HS-27A (cell line): ENCODE measurements around the gene FMNL2.
"Not testable (repeated sequence)": the region's sequence is repeated elsewhere in the genome, so short reads cannot be mapped to it uniquely, and the experiment has no call there.

ENCODE experiments used
- DNase-seq: peaks from one replicate; pipeline ENCODE4 v3.0.0-alpha.2; 2012; ENCODE audit warnings: low read depth, missing footprints

Gene FMNL2

DNA sequence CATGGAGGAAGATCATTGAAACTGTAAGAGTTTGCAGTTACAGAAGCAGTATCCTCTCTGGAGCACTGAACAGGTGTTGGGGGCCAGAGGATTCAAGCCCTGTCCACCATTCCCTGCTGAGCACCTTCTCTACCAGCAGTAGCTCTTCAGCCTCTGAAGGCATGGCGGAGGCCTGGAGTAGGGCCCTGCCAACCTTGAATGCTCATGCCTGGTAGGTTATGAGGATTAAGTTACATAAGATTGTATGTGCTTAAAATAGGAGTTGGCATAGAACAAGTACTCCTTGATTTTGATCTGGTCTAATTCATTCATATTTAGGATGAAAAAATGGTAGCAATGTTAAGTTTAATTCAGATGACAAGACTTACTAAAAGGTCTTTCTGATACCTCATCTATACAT is 40.2 kb downstream of the FMNL2 start:
- no peak for DNase-seq

DNA sequence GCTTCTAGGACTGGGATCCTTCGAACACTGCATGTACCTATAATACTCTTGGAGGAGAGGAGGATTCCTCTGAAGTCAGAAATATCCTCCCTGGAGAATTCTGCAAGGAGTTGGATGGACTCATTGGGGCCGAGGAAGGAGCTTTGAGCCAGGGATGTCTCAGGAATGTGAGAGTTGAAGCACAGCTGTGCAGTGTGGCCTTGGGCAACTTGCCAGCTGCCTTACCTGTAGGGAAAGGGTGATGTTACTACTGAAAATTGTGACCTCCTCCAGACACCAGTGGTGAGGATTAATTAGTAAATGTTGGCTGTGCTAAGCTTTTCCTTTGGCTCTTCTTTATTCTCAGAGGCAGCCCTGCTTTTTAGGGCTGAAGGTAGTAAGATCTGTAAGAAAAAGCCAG is 41.4 kb downstream of the FMNL2 start:
- no peak for DNase-seq

DNA sequence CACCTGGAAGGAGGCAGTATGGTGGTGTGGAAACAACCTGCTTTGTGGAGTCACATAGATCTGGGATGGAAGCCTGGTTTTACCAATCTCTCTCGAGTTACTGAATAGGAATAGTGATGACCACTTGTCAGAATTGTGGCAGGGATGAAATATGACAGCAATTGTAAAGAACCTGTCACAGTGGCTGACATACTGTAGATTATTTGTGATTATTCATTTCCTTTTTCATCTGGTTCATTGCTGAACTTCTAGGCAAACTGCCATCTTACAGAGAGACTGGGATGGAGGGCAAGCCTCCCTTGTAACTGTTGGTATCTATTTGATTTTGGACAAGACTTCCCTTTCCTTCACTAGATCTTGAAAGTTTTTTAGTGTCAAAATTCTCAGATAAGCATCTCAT is 42.0 kb downstream of the FMNL2 start:
- no peak for DNase-seq

DNA sequence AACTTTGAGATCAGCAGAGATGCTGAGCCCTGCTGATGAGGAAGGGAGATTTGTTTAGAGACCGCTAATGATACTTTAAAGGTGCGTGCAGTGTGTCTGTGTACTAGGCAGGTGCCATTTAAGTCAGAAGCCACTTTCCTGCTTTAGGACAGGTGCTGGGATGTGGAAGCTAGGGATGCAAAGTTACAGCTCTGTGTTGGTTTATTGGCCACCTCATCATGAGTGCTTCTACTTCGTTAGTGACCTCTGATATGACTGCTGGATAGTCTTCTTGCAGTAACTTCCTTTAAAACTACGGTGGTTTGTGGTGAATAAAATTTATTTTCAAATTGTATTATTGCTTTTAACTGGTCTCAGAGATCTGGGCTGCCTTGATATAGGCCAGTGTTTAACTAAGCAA is 44.1 kb downstream of the FMNL2 start:
- DNase-seq: no peak

DNA sequence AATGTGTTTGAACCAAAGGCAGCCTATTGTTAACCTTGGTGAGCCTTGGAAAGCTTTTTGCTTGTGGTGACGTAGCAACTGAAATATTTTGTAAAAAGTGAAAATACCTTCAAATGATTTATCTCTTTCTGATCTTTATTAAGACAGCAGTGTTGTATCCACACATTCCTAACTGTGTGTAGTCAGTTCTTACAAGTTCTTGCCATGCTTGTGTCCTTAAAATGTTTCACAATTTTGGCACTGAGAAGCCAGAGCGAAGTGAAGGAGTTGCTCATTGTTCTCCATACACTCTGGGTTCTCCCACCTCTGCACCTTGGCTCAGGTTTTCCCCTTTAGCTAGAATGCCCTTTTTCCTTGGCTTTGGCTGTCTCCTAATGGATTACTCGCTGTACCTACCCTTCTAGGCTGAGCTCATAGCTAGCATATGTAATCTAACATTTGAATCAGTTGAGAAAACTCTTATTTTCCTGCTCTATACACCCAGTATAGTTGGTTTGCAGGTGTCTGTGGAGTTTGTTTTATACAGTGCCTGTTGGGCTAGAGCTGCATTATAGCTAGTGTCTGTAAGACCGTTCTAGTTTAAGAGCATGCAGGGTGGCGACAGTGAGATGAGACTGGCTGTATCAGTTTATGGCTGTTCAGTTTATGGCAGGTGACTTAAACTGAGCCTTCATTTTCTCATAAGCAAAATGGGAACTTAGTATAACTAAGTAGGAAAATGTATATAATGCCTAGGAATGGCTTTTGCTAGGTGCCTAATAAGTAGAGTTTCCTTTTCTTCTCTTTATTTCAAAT is 45.5 kb downstream of the FMNL2 start:
- no peak for DNase-seq

DNA sequence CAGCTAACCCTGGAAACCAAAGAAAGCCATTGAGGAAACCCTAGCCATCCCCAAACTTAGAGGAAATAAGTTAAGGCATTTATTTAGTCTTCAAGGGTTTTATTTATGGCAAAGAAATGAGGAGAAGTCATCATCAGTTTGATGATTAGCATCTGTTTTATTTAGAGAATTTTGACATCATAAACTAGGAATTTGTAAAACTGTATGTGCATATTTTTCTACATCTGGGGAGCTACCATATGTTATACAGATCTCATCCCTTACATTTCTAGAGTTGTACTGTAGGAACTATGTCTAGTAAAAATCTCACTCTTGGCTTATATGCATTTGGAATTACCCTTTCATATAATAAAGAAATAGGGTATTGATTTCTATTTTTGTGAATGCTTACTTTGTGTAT is 48.7 kb downstream of the FMNL2 start:
- no peak for DNase-seq

DNA sequence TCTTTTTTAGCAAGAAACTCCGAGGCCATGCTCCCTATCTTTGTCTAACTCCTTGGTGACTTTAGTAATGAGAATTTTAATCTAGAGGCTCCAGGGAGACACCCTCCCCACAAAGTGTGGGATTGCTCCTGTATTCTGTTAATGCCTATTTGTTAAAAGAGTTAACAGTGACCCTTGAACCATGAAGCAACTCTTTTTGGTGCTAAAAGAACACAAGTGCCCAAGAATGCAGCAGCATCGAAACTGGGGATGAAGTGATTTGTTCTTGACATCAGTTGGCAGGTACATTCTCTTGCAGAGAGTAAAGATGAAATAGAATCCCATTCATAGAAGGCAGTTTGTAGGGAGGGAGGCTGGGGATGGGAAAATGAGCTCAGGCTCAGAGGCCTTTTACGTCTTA is 50.0 kb downstream of the FMNL2 start:
- no peak for DNase-seq

DNA sequence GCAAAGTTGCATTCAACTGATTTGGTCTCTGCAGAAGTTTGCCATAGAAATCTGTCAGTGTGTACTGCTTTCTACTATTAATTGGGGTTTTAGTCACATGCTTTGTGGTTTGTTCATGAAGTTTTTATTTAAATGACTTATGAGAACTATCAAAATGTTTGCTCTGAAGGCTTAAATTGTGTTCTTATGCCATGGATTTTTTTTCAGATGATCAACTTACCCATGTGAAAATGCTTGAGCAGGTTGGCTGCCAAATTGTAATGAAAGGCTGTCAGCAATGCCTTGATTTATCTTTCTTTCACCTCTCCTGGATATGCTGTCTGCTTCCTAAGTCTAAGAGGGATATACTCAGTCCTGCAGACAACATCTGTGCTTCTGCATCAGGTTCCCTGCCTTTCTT is 50.7 kb downstream of the FMNL2 start:
- DNase-seq: no peak

DNA sequence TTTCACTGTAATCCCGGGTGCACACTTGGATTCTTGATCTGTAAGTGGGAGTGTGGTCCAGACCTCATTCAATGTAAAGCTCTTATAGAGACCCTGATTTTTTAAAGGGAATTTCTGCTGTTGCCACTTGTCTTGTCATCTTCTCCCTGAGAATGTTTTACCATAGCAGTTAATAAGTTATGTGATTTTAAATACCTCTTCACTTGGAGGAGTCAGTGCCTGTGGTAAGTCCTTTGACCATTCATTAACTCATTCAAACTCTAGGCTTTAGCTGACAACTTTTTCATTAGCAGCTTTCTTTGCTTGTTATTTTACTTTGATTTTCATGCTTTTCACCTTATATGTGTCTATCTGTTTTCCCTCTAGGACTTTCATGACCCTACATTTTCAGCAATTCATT is 51.3 kb downstream of the FMNL2 start:
- DNase-seq: no peak

DNA sequence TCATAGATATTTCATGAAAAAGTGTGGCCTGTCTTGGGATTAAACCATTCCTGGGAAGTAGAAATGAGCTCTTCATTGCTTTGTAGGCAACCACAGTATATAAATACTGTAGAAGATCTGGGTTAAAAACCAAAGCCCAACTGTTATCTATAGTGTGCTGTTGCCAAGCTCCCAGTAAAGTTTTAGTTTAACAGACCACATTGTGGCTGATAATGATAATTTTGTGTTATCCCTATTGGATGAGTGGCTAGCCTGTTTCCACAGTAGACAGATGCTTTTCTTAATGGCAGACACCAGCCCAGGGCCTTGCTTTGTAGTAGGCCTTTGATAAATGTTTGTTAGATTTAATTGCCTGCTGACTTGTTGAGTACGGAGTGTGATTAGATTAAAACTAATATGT is 52.1 kb downstream of the FMNL2 start:
- DNase-seq: no peak

DNA sequence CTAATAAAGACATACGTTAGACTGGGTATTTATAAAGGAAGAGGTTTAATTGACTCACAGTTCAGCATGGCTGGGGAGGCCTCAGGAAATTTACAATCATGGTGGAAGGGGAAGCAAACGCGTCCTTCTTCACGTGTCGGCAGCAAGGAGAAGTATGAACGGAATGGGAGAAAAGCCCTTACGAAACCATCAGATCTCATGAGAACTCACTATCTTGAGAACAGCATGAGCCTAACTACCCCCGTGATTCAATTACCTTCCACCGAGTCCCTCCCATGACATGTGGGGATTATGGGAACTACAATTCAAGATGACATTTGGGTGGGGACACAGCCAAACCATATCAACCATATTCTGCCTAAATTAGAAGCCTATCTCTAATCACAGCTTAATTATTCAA is 53.3 kb downstream of the FMNL2 start:
- not testable (repeated sequence) for DNase-seq

DNA sequence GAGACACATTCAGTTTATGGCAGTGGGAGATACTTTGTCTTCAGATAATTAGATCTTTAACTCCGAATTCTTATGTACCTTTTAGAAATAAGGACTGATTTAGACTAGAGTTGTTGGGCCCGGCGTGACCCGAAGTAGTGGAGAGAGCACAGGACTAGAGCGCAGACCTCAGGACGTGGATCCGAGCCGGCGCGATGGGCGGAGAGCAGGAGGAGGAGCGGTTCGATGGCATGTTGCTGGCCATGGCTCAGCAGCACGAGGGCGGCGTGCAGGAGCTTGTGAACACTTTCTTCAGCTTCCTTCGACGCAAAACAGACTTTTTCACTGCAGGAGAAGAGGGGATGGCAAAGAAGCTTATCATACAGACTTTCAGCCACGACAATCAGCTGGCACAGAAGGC is 54.5 kb downstream of the FMNL2 start:
- no peak for DNase-seq

DNA sequence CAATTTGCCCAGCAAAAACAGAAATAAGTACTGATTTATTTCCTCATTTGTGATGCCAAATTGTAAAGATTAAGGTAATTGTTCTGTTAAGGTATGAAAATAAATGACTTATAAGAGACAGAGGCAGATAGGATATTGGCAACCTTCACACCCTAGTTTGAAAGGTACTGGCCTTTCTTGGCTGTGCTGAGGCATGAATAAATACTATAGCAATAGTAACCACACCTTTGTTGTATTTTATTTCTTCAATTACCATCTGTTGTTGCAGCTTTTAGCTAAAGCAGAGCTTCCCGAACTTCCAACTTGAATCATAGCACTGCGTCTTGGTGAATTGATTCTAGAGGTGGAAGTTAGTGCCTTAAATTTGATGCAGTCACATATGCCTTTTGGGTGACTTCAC is 55.9 kb downstream of the FMNL2 start:
- no peak for DNase-seq

DNA sequence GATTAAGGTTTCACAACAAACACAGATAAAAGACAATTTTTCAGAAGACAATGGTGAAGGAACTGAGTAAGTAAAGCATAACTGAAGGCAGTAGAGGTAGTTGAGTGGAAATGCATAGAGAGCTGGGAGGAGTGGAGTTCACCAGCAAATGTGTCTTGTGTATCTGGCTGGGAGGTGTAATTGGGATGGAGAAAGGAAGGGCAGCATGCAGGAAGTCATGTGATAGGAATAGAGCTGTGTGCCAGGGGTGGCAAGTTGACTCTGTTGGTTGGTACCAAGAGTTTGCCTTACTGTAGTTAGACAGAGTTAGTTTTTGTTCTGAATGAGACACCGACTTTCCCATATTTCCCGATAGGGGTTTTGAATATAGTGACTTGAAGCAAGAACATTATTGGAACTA is 56.3 kb downstream of the FMNL2 start:
- DNase-seq: no peak

DNA sequence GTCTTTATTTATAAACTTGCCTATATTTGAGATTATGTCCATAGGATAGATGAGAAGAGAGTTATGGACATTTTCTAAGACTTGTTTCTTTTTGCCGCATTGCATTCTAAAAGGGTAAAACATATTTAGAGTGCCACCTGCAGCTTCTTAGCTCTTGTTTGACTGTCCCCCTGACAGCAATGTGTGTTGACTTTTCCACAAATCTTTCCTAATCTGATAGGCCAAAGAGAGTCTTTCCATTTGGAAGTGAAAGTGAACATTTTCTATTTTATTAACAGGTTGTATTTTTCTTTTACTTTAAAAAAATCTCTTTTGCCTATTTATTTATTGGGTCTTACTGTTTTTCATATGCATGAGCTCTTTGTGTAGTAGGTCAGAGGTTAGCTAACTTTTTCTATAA is 58.4 kb downstream of the FMNL2 start:
- DNase-seq: no peak

DNA sequence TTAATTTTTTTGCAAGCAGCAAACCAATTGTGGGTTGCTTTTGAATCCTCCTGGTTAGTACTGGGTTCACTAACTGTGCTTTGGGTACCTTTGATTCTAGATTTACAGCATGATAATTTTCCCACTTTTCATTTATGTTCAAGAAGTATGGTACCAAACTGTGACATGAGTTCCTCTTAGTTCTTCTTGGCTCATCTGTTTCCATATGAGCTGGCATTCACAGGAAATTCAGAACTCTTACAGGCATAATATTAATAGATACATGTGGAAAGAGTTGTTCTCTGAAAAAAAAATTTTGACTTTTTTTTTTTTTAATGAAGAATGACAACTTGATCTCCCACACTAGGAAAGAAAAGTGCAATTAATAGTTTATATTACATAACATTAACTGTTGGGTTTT is 59.4 kb downstream of the FMNL2 start:
- DNase-seq: no peak

DNA sequence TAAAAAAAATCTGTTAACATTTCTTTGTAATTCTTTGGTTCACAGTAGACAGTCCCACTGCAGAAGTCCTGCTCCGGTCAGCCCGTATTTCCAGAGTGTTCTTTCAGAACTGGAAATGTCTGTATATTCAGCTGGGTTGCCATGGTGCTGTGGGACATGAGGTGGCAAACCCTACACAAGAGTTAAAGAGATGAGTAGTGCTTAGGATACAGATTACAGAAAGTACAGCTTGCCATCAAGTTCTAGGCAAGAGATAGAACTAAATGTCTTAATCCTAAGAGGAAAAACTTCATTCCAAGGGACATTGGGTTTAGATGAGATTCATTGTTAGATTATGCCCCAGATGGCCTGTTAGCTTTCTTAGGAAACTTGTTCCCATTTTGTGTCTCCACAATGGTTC is 60.1 kb downstream of the FMNL2 start:
- DNase-seq: no peak

DNA sequence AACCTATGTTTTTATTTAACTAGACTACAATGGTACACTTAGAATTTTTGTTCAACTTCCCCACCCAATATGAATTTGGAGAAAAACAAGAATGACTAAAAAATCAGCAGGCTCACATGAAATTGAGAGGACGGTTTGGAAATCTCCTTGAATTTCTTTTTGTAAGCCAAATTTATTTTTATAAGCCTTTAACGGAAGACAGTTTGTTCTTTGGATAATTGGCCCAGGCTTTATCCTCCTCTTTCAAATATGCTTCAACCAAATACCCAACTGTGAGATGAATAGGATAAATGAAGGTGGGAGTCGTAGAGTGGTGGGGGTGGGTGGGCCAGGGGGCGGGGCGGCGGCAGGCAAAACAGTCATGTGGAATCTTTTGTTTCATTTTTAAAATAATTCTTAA is 60.6 kb downstream of the FMNL2 start:
- DNase-seq: no peak

DNA sequence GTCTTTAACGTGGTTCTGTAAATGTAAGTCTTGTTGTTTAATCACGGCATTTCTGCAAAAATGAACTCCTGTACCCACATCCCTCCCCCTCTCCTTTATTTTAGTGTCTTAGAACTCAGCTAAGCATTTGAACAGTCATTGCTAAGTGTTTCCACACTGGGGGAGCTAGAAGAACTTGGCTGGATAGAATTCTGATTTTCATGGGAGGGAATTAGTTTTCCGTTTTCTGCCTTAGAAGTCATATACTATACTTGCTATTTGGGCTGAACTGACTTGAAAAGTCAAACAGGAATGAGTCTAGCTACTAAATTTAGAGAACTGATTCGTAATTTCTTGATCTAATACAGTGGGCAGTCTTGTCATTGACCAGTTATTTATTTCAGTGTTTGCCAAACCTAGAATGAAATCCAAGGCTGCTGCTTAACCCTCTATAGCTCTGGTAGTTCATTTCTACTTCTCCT is 61.1 kb downstream of the FMNL2 start:
- no peak for DNase-seq

DNA sequence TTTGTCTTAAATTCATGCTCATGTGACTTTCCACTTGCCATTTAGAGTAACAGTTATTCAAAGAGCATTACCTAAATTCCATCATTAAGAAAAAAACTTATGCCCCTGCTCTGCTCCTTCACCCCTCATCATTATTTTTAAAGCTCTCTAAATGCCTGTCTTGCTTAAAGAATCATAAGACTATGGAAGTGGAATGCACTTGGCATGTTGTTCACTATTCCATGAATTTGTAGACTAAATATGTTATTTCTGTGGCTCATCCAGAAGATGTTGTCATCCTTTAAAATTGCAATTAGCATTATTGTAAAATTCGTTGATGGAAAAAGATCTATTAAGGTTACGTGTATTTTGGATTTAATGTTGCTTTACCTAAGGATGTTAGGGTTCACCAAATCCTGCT is 61.8 kb downstream of the FMNL2 start:
- DNase-seq: no peak

DNA sequence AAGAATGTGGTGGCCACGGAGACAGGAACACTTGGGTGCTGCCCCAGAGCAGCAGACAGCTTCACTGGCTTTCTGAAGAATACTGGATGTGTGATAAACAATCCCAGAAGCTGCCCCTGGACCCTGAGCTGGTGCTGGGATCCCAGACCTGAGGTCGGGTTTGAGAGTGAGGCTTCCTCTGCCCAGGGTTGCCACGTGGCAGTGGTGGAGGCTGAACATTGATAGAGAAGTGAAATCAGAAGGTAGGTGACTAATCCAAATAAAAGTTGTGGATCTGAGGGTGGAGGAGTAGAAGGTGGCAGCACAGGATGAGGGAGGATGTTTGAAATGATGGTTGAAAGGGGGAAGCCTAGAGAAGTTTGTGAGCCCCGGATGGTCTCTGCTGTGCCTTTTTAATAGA is 64.0 kb downstream of the FMNL2 start:
- DNase-seq: no peak

DNA sequence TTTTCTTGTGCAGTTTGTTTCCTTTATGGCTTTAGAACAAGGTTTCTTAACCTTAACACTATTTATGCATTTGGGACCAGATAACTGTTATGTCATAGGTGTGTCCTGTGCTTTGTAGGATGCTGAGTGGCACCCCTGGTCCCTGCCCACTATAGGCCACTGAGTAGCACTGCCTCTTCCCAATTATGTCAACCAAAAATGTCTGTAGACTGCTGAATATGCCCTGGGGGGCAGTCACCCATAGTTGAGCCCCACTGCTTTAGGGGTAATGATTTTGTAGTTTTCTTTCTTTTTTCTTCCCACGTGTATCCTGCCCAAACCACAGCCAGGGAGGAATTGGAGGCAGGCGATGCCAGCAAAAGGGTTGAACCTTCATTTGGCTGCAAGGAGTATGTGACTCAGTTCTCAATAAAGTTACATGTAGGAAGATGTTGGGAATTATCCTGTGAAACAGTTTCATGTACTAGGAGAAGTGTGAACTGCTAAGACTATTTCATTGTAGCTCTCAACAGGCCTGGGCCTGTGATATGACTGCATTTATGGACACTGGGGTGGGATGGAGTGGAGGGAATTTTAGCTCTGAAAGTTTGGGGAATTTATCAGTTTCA is 65.7 kb downstream of the FMNL2 start:
- DNase-seq: no peak

DNA sequence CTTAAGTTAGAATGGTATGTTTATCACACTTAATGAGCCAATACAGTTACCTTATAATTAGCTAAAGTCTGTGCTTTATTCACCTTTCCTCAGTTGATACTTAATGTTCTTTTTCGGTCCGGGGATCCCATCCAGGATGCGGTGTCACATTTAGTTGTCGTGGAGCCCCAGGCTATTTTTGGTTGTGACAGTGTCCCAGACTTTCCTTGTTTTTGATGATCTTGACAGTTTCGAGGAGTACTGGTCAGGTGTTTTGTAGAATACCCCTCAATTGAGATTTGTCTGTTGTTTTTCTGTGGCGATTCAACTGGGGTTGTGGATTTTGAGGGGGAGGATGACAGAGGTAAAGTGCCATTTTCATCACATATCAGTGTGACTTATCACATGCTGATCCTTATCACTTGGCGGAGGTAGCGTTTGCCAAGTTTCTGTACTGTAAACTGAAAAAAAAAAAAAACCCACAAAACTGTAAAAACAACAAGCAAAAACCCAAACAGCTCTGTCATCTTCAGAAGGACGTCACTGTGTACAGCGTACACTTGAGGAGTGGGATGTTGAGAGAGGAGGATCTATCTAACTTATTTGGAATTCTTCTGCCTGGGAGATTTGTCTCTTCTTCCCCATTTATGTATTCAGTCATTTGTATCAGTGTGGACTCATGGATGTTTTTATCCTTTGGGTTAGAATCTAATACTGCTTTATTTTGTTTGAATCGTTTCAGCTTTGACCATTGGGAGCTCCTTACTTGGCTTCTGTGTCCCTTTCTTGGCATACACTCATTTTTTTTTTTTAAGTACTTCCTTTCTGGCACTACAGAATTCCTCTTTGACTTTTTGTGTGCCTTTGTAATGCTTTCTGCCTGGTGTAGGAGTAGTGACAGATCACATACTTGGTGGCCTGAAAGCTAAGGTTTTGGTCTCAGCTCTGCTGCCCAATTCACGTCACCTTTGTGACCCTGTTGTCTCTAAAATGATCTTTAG is 68.1 kb downstream of the FMNL2 start:
- DNase-seq: no peak
